NCI-H510A (cell line): ENCODE results near the gene AGPAT4.

Experiments
- DNase-seq: peaks from one replicate; lab custom pipeline; 2025; lab: John Stamatoyannopoulos, UW

The AGPAT4 gene

GRCh38 chr6:161284653-161285052 is 10.8 kb upstream of the AGPAT4 start:
- DNase-seq = no peak

DNA sequence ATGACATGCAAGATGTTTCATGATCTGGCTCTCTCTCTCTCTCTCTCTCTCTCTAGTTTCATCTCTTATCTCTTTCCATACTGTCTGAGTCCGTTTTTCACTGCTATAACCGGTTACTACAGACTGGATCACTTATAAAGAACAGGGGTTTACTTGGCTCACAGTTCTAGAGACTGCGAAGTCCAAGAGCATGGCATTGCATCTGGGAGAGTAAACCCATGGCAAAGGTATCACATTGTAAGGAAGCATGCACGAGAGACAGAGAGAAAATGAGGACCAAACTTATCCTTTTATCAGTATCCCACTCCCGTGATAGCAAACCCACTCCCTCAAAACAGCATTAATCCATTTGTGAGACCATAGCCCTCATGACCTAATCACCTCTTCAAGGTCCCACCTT is 7.2 kb upstream of the AGPAT4 start:
- no peak for DNase-seq

- no peak for DNase-seq
Measured at GRCh38 chr6:161279677-161280415, 6.0 kb upstream of the AGPAT4 start.

DNA sequence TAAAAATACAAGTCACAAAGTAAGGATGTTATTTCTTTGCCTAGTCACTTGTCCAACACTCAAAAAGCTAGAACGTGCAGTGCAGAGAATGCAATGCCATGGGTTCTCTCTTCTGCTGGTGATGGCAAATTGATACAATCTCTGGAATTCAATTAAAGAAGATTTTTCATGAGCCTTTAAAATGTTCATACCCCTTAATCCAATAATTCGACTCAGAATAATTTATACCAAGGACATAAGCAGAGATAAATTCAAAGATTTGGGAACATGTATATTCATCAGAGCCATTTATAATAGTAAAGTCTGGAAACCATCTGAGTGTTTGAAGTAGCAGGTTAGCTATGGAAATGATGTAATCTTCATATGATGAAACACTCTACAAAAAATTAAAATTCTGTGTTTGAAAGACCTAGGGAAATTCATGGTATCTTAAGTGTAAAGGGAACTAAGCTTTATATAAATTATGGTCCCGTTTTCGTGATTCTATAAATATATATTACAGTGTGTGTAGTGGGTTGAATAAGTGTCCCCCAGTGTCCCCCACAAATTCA is 2.8 kb upstream of the AGPAT4 start:
- DNase-seq = no peak

DNA sequence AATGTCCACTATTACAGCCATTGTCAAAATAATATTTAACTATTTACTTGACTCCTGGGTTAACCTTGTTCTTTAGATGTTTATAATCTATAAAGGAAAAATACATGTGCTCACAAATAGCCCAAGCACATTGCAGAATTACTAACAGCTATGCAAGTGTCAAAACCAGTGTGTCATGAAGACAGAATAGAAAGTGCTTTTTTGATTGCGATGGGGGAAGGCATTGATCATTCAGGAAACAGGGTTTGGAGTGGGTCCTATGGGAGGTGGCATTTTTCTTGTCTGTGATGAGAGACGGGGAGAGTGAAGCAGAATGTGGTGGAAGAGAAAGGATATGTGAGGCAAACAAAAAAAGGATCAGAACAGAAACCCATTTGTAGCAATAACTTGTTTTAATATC is 1.0 kb upstream of the AGPAT4 start:
- DNase-seq = no peak

DNA sequence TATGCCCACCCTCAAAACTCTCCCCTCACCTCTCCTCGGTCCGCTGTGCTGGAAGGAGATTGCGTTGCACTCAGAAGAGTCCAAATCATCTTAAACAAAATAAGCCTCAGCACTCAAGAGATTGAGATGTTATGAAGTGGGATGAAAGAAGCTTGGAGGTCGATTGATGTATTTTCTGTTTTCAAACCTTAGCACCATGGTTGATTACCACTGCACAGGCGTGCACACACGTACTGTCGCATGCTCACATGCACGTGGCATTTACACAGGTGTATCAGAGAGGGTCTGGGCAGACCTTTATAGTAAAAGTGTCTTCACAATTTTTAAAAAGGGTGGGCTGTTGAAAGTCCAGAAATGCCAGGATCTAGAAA is 612 bp upstream of the AGPAT4 start:
- no peak for DNase-seq

DNA sequence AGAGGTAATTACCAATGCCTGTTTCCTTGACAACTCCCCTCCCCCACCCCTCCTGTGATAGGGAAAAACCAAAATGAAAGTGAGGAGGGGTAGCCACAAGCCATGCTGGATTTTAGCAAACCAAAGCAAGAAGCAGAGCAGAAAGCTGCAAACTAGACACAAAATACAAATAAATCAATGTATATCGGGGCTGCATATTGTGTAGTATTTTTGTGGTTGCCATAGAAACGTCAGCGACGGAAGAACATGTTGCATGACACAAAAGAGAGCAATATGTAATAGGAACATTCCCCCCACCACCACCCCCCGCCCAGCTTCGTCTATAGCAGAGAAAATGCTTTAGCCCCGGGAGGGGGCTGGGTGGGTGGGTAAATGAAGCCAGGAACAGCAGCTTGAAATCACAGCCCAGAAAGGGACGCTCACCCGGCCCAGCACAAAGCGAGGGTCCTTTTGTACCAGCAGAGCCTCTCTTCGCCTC is 548 bp downstream of the AGPAT4 start:
- no peak for DNase-seq

GRCh38 chr6:161272635-161273273 is 1.1 kb downstream of the AGPAT4 start:
- DNase-seq = no peak

- DNase-seq = no peak
Measured at GRCh38 chr6:161271343-161272030, 2.4 kb downstream of the AGPAT4 start.

GRCh38 chr6:161270116-161270515 is 3.7 kb downstream of the AGPAT4 start:
- DNase-seq = no peak

- DNase-seq = no peak
Measured at GRCh38 chr6:161269310-161269709, 4.6 kb downstream of the AGPAT4 start.

- no peak for DNase-seq
Measured at GRCh38 chr6:161268531-161269210, 5.2 kb downstream of the AGPAT4 start.

DNA sequence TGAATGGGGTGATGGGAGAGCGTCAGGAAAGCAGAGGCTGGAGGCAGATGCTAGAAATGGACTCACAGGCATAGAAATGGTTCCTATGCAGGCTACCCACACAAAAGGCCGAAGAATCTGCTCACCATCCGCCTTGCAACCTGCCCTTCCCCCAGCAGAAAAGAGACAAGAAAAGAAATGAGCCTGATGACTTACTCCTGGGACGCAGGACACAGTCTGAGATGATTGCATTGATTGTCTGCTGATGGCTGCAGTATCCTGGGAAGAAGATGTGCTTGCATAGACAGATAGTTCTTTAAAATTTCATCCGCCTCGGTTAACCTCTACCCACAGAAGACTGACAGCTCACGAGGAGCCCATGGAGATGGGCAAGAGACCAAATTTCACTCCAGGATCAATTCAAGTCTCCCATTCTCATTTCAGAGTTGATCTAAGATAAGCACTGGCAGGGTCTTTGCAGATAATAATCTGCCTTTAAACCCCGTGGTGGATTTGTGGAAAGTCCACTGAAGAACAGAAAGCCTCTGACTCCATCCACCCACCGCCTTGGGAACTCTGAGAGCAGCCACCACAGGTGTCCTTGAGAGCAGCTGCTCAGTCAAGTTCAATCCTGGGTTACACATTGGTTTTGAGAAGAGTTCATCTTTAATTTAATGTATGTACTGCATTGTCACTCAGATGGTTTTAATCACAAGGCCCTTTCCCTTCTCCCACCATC is 7.2 kb downstream of the AGPAT4 start:
- DNase-seq = no peak

- no peak for DNase-seq
Measured at GRCh38 chr6:161265975-161266374, 7.9 kb downstream of the AGPAT4 start.

- DNase-seq = no peak
Measured at GRCh38 chr6:161265554-161265953, 8.3 kb downstream of the AGPAT4 start.

- no peak for DNase-seq
Measured at GRCh38 chr6:161264181-161264580, 9.7 kb downstream of the AGPAT4 start.

DNA sequence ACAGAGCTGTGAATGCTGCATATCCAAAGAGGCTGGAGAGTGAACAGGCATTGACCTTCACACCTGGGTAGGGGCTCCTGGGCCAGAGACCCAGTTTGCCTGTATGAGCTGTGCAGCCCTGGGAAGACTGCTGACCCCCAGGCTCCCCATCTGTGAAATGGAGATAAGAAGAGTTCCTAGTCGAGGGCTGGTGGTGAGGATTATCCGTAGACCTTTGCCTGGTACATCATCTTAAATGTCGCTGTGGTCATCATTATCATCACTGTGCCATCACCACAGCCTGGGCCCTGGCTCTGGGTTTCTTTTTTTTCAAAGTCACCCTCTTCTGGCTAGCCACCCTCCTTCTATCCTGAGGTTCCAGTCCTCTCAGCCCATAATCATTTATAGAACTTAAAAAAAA is 12.0 kb downstream of the AGPAT4 start:
- DNase-seq = no peak

GRCh38 chr6:161261325-161261724 is 12.5 kb downstream of the AGPAT4 start:
- DNase-seq = no peak

- no peak for DNase-seq
Measured at GRCh38 chr6:161259302-161259701, 14.6 kb downstream of the AGPAT4 start.

- no peak for DNase-seq
Measured at GRCh38 chr6:161257793-161258457, 15.9 kb downstream of the AGPAT4 start.

- DNase-seq = no peak
Measured at GRCh38 chr6:161256407-161256806, 17.5 kb downstream of the AGPAT4 start.
